DND-41 (cell line): ENCODE results near the gene GPAT3.
A peak's percentile ranks its signal among the peaks of the same experiment; 100 is the strongest.
"Not testable (repeated sequence)": the region's sequence is repeated elsewhere in the genome, so short reads cannot be mapped to it uniquely, and the experiment has no call there.

Experiments
- ATAC-seq: fragments of 200-7000 bp; cut with Tn5 transposase; 3 replicates; pipeline ENCODE4 v1.9.1; 2021; ENCODE audit warnings: low read depth; ENCODE audit not compliant: insufficient read depth
- DNase-seq: peaks from one replicate; pipeline ENCODE4 v3.0.0-alpha.2; 2020
- H2AFZ ChIP-seq: 2 replicates; pipeline ENCODE4 v1.6.0; 2012; ENCODE audit warnings: low read depth, low read length
- H3K27ac ChIP-seq: 2 replicates; pipeline ENCODE4 v1.5.1; 2012; ENCODE audit warnings: low read length, inconsistent platforms
- H3K27me3 ChIP-seq: fragments of 200-600 bp; sonication (generic); 2 replicates; pipeline ENCODE4 v1.6.0; 2012; ENCODE audit warnings: low read length, mild to moderate bottlenecking, inconsistent platforms; ENCODE audit not compliant: insufficient read depth, poor library complexity
- H3K36me3 ChIP-seq: 2 replicates; pipeline ENCODE4 v1.5.1; 2012; ENCODE audit warnings: low read length, inconsistent platforms; ENCODE audit not compliant: insufficient read depth
- H3K4me1 ChIP-seq: 2 replicates; pipeline ENCODE4 v1.5.1; 2012; ENCODE audit warnings: mild to moderate bottlenecking, low read length; ENCODE audit not compliant: insufficient read depth
- H3K4me2 ChIP-seq: 2 replicates; pipeline ENCODE4 v1.6.0; 2012; ENCODE audit warnings: mild to moderate bottlenecking, moderate library complexity, low read length, inconsistent platforms; ENCODE audit not compliant: insufficient read depth
- H3K4me3 ChIP-seq, 2 experiments: fragments of 200-600 bp in 1 of 2; shearing (Covaris generic) in 1 of 2; 2 replicates each; pipeline ENCODE4 v1.5.1; 2012 to 2016; ENCODE audit warnings: inconsistent platforms in 2 of 2, low read length in 2 of 2, mild to moderate bottlenecking in 2 of 2, low read depth in 1 of 2, moderate library complexity in 1 of 2
- H3K79me2 ChIP-seq: 2 replicates; pipeline ENCODE4 v1.6.0; 2012; ENCODE audit warnings: low read length, inconsistent platforms; ENCODE audit not compliant: insufficient read depth
- H3K9ac ChIP-seq: 2 replicates; pipeline ENCODE4 v1.6.0; 2012; ENCODE audit warnings: low read depth, mild to moderate bottlenecking, inconsistent platforms, low read length, moderate library complexity
- H3K9me3 ChIP-seq: 2 replicates; pipeline ENCODE4 v1.5.1; 2012; ENCODE audit warnings: low read length, moderate library complexity, mild to moderate bottlenecking, inconsistent platforms; ENCODE audit not compliant: insufficient read depth, severe bottlenecking
- H4K20me1 ChIP-seq: 2 replicates; pipeline ENCODE4 v1.6.0; 2012; ENCODE audit warnings: low read length; ENCODE audit not compliant: insufficient read depth
- CTCF ChIP-seq: IDR thresholded peaks from 2 replicates; pipeline ENCODE4 v1.5.1; 2012; ENCODE audit warnings: borderline replicate concordance, low read length, moderate library complexity, mild to moderate bottlenecking; ENCODE audit not compliant: poor library complexity, severe bottlenecking; ENCODE audit errors: extremely low read depth
- EZH2 ChIP-seq: IDR thresholded peaks from 3 replicates; pipeline ENCODE4 v1.6.1; 2012; ENCODE audit warnings: borderline replicate concordance, low read depth, mild to moderate bottlenecking, moderate library complexity, low read length, inconsistent platforms; ENCODE audit not compliant: severe bottlenecking

Gene GPAT3

GRCh38 chr4:83490876-83491450 lies 44.9 kb upstream of the GPAT3 start:
- Histone ChIP-seq H3K9me3 (no peaks in the 10 kb centered on the region), H3K4me1 (no peaks in the 10 kb centered on the region), H3K4me2 (no peak overlapping the region), H3K79me2 (no peaks in the 10 kb centered on the region), H3K27ac (no peak overlapping the region), H3K9ac (no peak overlapping the region), H3K4me3 (no peak overlapping the region), H4K20me1 (no peaks in the 10 kb centered on the region), H3K36me3 (no peaks in the 10 kb centered on the region), H2AFZ (no peak overlapping the region; the same call in 1 of the 2 replicates), H3K27me3 (no peaks in the 10 kb centered on the region)
- no peak for DNase-seq
- peak; percentile 76 for ATAC-seq
- no peak for TF ChIP-seq EZH2
- peak; percentile 82 for TF ChIP-seq CTCF

- H3K9ac ChIP-seq, H3K9me3 ChIP-seq, H3K27ac ChIP-seq, H3K36me3 ChIP-seq, H3K4me3 ChIP-seq, H3K27me3 ChIP-seq, H4K20me1 ChIP-seq, ATAC-seq, H2AFZ ChIP-seq, H3K4me1 ChIP-seq, H3K79me2 ChIP-seq, DNase-seq, H3K4me2 ChIP-seq: not testable (repeated sequence)
These were observed 39.6 kb upstream of the GPAT3 start for GRCh38 chr4:83496085-83496917.

- Histone ChIP-seq H3K4me1 (no peaks in the 10 kb centered on the region), H3K4me2 (no peak overlapping the region), H3K4me3 (no peak overlapping the region), H3K9ac (no peak overlapping the region), H4K20me1 (no peaks in the 10 kb centered on the region), H2AFZ (no peak overlapping the region), H3K27me3 (no peaks in the 10 kb centered on the region), H3K79me2 (no peaks in the 10 kb centered on the region), H3K9me3 (no peaks in the 10 kb centered on the region), H3K36me3 (no peaks in the 10 kb centered on the region), H3K27ac (no peak overlapping the region)
- DNase-seq (no peak), ATAC-seq (no peak)
- TF ChIP-seq CTCF = no peak
- TF ChIP-seq EZH2 = no peak
These were observed 37.7 kb upstream of the GPAT3 start for GRCh38 chr4:83498187-83498586.

GRCh38 chr4:83501671-83502070 lies 34.2 kb upstream of the GPAT3 start:
- H3K4me2 ChIP-seq, H3K27me3 ChIP-seq, H3K36me3 ChIP-seq, ATAC-seq, H4K20me1 ChIP-seq, H3K9ac ChIP-seq, H3K27ac ChIP-seq, DNase-seq, H2AFZ ChIP-seq, H3K79me2 ChIP-seq, H3K4me3 ChIP-seq, H3K9me3 ChIP-seq: not testable (repeated sequence)
- H3K4me1 ChIP-seq = peaks cover 11% of the 10 kb centered on the region
